GM18508 (cell line): Measurements from ENCODE around the gene ENTPD6.

Experiments used
- ATAC-seq: cut with Tn5 transposase; IDR thresholded peaks from one replicate; pipeline ENCODE4 v1.9.1; 2021; ENCODE audit warnings: moderate number of reproducible peaks; ENCODE audit not compliant: insufficient read depth, unreplicated experiment

The ENTPD6 gene

GRCh38 chr20:25273541-25274358, 78.2 kb downstream of the ENTPD6 start:
- no peak for ATAC-seq

- no peak for ATAC-seq
Observed at GRCh38 chr20:25274481-25274880, 79.0 kb downstream of the ENTPD6 start.

GRCh38 chr20:25274891-25275812, 79.6 kb downstream of the ENTPD6 start:
- no peak for ATAC-seq

GRCh38 chr20:25275813-25276532, 80.5 kb downstream of the ENTPD6 start:
- ATAC-seq, result no peak
